ENCODE data around the gene NCOA7. TPM values are rescaled to one million over a fixed set of nuclear protein-coding genes. Genes with fewer than 3 reads are reported as not detected.

Gene NCOA7
- total RNA-seq (2021; ENCODE audit: unreplicated experiment) = 37.3 TPM
- 17.1 TPM for polyA plus RNA-seq (2012; ENCODE audit: insufficient read length)
- Bru-seq, nascent RNA = percentile 85 among the genes with signal in this experiment
- BruChase-seq, experiment 1, labeled RNA remaining after a 2-hour chase = percentile 70 among the genes with signal in this experiment
- BruChase-seq, experiment 2, labeled RNA remaining after a 6-hour chase = percentile 67 among the genes with signal in this experiment
- long read RNA-seq, full-length matches to known transcripts = 9 of 39 reads
- long read RNA-seq, partial matches to known transcripts = 12 of 39 reads
- long read RNA-seq, other reads (novel, unspliced or antisense) = 18 of 39 reads

GRCh38 chr6:125790358-125791150 lies at the start of gene NCOA7:
Gene NCOA7, plus strand, starts transcription at chr6:125790960. Its CDS starts 24,395 bp downstream, at chr6:125815355.
- Histone ChIP-seq H3K36me3 (ENCODE audit: control insufficient read depth, insufficient read depth, low read length) (no peaks in the 10 kb centered on the region; the same call in 1 of the 2 replicates), H3K9me3 (ENCODE audit: control insufficient read depth, insufficient read depth, low read depth, low read length) (no peaks in the 10 kb centered on the region), H3K4me1 (ENCODE audit: control insufficient read depth, insufficient read depth, low read length) (peaks cover 39% of the 10 kb centered on the region), H3K27ac (ENCODE audit: low read length) (peak within 1 kb of the TSS; percentile 98), H3K27me3 (ENCODE audit: control insufficient read depth, insufficient read depth, low read length) (no peaks in the 10 kb centered on the region), H3K4me3 (ENCODE audit: low read depth in 2 of 2, low read length in 2 of 2) (peak within 1 kb of the TSS; percentile 75 to 96)
- no peak for DNase-seq (ENCODE audit: low read depth, low spot score)
- BruUV-seq (replicated peaks) = no TSS peak
- CTCF ChIA-PET = interaction anchor here (0.6 to 3.0 kb wide), 9 partner anchors 9 to 702 kb away, joined by 3 to 14 read pairs (median 4); partner anchors contain the start of gene HINT3
- TF ChIP-seq POLR2AphosphoS5 (IDR thresholded peaks at IDR 0.05; ENCODE audit: low read depth, low read length) (peak; percentile 73; the same call in 1 of the 2 replicates), CTCF (IDR thresholded peaks at IDR 0.05) (no peak), TCF7L2 (IDR thresholded peaks at IDR 0.05; ENCODE audit: low read depth, low read length) (0 out of 2 replicates have a peak, but pooled peaks have one; percentile 67), SIN3A (IDR thresholded peaks at IDR 0.05; ENCODE audit: borderline replicate concordance, insufficient read depth, low read depth, low read length) (peak; percentile 72; the same call in 1 of the 2 replicates), REST (IDR thresholded peaks at IDR 0.05; ENCODE audit: insufficient read depth in 1 of 2, low read depth in 2 of 2, low read length in 1 of 2) (peak in 1 of 2 experiments; percentile 7; a peak in 1 of 4 replicates)
- intact Hi-C loops (cut with micrococcal nuclease; ENCODE audit: unreplicated experiment) = loop anchor here (2.0 kb wide), 1 partner anchor 62 kb away; no protein-coding TSS in a partner anchor
- POLR2A ChIA-PET = interaction anchor here (0.6 to 1.5 kb wide), 5 partner anchors 9 to 1598 kb away, joined by 3 to 8 read pairs (median 3); no protein-coding TSS in a partner anchor
- in situ Hi-C loops (cut with HindIII; ENCODE audit: low pct_unique_long_range_greater_than_20kb, low sequenced_read_pairs) = no loop called here
- peak; percentile 95 for ATAC-seq

- ChIA-PET POLR2A (no interaction called here), CTCF (no interaction called here)
- intact Hi-C loops (cut with micrococcal nuclease; ENCODE audit: unreplicated experiment) = no loop called here
- H3K27me3 ChIP-seq (ENCODE audit: control insufficient read depth, insufficient read depth, low read length) = peaks cover 53% of the 10 kb centered on the region
- H3K9me3 ChIP-seq (ENCODE audit: control insufficient read depth, insufficient read depth, low read depth, low read length) = no peaks in the 10 kb centered on the region
- H3K4me1 ChIP-seq (ENCODE audit: control insufficient read depth, insufficient read depth, low read length) = no peaks in the 10 kb centered on the region
- DNase-seq (ENCODE audit: low read depth, low spot score) (no peak), ATAC-seq (no peak)
- BruUV-seq (replicated peaks) = no TSS peak
- in situ Hi-C loops (cut with HindIII; ENCODE audit: low pct_unique_long_range_greater_than_20kb, low sequenced_read_pairs) = no loop called here
- no peak overlapping the region for H3K4me3 ChIP-seq (ENCODE audit: low read depth in 2 of 2, low read length in 2 of 2)
- H3K27ac ChIP-seq (ENCODE audit: low read length) = no peak overlapping the region
- TF ChIP-seq SIN3A (IDR thresholded peaks at IDR 0.05; ENCODE audit: borderline replicate concordance, insufficient read depth, low read depth, low read length) (no peak), TCF7L2 (IDR thresholded peaks at IDR 0.05; ENCODE audit: low read depth, low read length) (no peak), POLR2AphosphoS5 (IDR thresholded peaks at IDR 0.05; ENCODE audit: low read depth, low read length) (no peak), CTCF (IDR thresholded peaks at IDR 0.05) (no peak), REST (IDR thresholded peaks at IDR 0.05; ENCODE audit: insufficient read depth in 1 of 2, low read depth in 2 of 2, low read length in 1 of 2) (no peak)
- H3K36me3 ChIP-seq (ENCODE audit: control insufficient read depth, insufficient read depth, low read length) = no peaks in the 10 kb centered on the region
These were observed 49.4 kb upstream of the NCOA7 start for GRCh38 chr6:125741336-125741735.

Data from Panc1 (cell line).